WTC11 (cell line): ENCODE results near the gene CAMK2D. TPM values are rescaled to one million over a fixed set of nuclear protein-coding genes. Genes with fewer than 3 reads are reported as not detected.

Experiments
- ATAC-seq: fragments of 200-7000 bp; cut with Tn5 transposase; 2 replicates; pipeline ENCODE4 v1.10.0; 2021; ENCODE audit warnings: mild to moderate bottlenecking, moderate library complexity
- CTCF ChIA-PET: fragments of 300-600 bp; sonication (Branson Sonifier 250); formaldehyde crosslinking; loops from one replicate; lab custom pipeline; 2021; ENCODE audit warnings: antibody characterized with exemption; lab: Charles Lee
- POLR2A ChIA-PET: fragments of 350-600 bp; sonication (Branson Sonifier 250); formaldehyde crosslinking; loops from one replicate; lab custom pipeline; 2021; ENCODE audit warnings: antibody characterized with exemption; lab: Charles Lee
- DNase-seq: peaks from one replicate; pipeline ENCODE4 v3.0.0; 2021; ENCODE audit warnings: low spot score
- H3K27ac Mint-ChIP-seq: 2 replicates; pipeline ENCODE4 v1.8.0; 2021; ENCODE audit warnings: mixed read lengths
- H3K27me3 Mint-ChIP-seq: 2 replicates; pipeline ENCODE4 v1.8.0; 2021; ENCODE audit warnings: low read depth, mild to moderate bottlenecking, moderate library complexity, mixed read lengths
- H3K36me3 Mint-ChIP-seq: 2 replicates; pipeline ENCODE4 v1.8.0; 2021; ENCODE audit warnings: mixed read lengths
- H3K4me1 Mint-ChIP-seq: 2 replicates; pipeline ENCODE4 v1.8.0; 2022; ENCODE audit warnings: mixed read lengths
- H3K4me3 Mint-ChIP-seq: 2 replicates; pipeline ENCODE4 v1.8.0; 2021; ENCODE audit warnings: mild to moderate bottlenecking, moderate library complexity, mixed read lengths
- H3K9me3 Mint-ChIP-seq: 2 replicates; pipeline ENCODE4 v1.8.0; 2021; ENCODE audit warnings: mixed read lengths
- CTCF ChIP-seq: fragments of 200-600 bp; IDR thresholded peaks from 2 replicates; pipeline ENCODE4 v1.8.0; 2022; ENCODE audit warnings: antibody characterized with exemption
- ELF4 ChIP-seq: sonication (generic); formaldehyde crosslinking; IDR thresholded peaks from 2 replicates; pipeline ENCODE4 v1.8.1; 2022; ENCODE audit warnings: low read depth, mild to moderate bottlenecking, moderate library complexity, missing genetic modification reagents
- ERG ChIP-seq: fragments of 250-450 bp; sonication (Bioruptor Pico); IDR thresholded peaks from 2 replicates; pipeline ENCODE4 v1.8.0; 2021; ENCODE audit warnings: mild to moderate bottlenecking
- GTF2I ChIP-seq: fragments of 250-450 bp; sonication (Bioruptor Pico); conservative IDR thresholded peaks from 2 replicates; pipeline ENCODE4 v1.4.0; 2021; ENCODE audit warnings: mild to moderate bottlenecking
- HMGA2 ChIP-seq: fragments of 250-450 bp; sonication (Bioruptor Pico); IDR thresholded peaks from 2 replicates; pipeline ENCODE4 v1.4.0; 2021; ENCODE audit warnings: mild to moderate bottlenecking, moderate library complexity
- IRF2 ChIP-seq: sonication (generic); formaldehyde crosslinking; IDR thresholded peaks from 2 replicates; pipeline ENCODE4 v1.8.0; 2022; ENCODE audit warnings: low read depth, missing genetic modification reagents, borderline replicate concordance
- KAT7 ChIP-seq: sonication (generic); formaldehyde crosslinking; IDR thresholded peaks from 2 replicates; pipeline ENCODE4 v1.8.1; 2023; ENCODE audit warnings: missing genetic modification reagents, mild to moderate bottlenecking, borderline replicate concordance
- NFATC4 ChIP-seq: fragments of 250-450 bp; sonication (Bioruptor Pico); IDR thresholded peaks from 2 replicates; pipeline ENCODE4 v1.9.0; 2021; ENCODE audit warnings: mild to moderate bottlenecking
- NR1H2 ChIP-seq: sonication (generic); formaldehyde crosslinking; IDR thresholded peaks from 2 replicates; pipeline ENCODE4 v1.9.0; 2021; ENCODE audit warnings: mild to moderate bottlenecking, moderate library complexity, missing genetic modification reagents
- RELA ChIP-seq: sonication (generic); formaldehyde crosslinking; IDR thresholded peaks from 2 replicates; pipeline ENCODE4 v1.8.1; 2022; ENCODE audit warnings: missing genetic modification reagents, mild to moderate bottlenecking, borderline replicate concordance
- SMAD3 ChIP-seq: sonication (generic); formaldehyde crosslinking; IDR thresholded peaks from 2 replicates; pipeline ENCODE4 v1.8.0; 2022; ENCODE audit warnings: missing genetic modification reagents, mild to moderate bottlenecking, borderline replicate concordance
- ZNF263 ChIP-seq: sonication (generic); formaldehyde crosslinking; IDR thresholded peaks from 2 replicates; pipeline ENCODE4 v1.8.1; 2022; ENCODE audit warnings: low read depth, mild to moderate bottlenecking, moderate library complexity, missing genetic modification reagents
- ZNF317 ChIP-seq: sonication (generic); formaldehyde crosslinking; IDR thresholded peaks from 2 replicates; pipeline ENCODE4 v1.8.1; 2023; ENCODE audit warnings: low read depth, mild to moderate bottlenecking, moderate library complexity, missing genetic modification reagents, borderline replicate concordance
- ZNF416 ChIP-seq: fragments of 250-450 bp; sonication (Bioruptor Pico); IDR thresholded peaks from 2 replicates; pipeline ENCODE4 v1.9.0; 2021; ENCODE audit warnings: mild to moderate bottlenecking, inconsistent platforms
- ZNF425 ChIP-seq: fragments of 250-450 bp; sonication (Bioruptor Pico); conservative IDR thresholded peaks from 2 replicates; pipeline ENCODE4 v1.9.0; 2021; ENCODE audit warnings: mild to moderate bottlenecking
- total RNA-seq: library from RNA; stranded (reverse); gene quantifications from 3 replicates; pipeline ENCODE4 v1.2.3, GENCODE V29; 2021
- TF ChIP-seq, protein P1 (sequence below): sonication (generic); formaldehyde crosslinking; IDR thresholded peaks from 2 replicates; pipeline ENCODE4 v1.8.1; 2022; ENCODE audit warnings: low read depth, mild to moderate bottlenecking, moderate library complexity, missing genetic modification reagents, borderline replicate concordance
- TF ChIP-seq, protein P2 (sequence below): sonication (generic); formaldehyde crosslinking; IDR thresholded peaks from 2 replicates; pipeline ENCODE4 v1.8.0; 2023; ENCODE audit warnings: mild to moderate bottlenecking, missing genetic modification reagents

CAMK2D gene
- total RNA-seq, 1 experiment from 2014 or later: 16.5 TPM

DNA sequence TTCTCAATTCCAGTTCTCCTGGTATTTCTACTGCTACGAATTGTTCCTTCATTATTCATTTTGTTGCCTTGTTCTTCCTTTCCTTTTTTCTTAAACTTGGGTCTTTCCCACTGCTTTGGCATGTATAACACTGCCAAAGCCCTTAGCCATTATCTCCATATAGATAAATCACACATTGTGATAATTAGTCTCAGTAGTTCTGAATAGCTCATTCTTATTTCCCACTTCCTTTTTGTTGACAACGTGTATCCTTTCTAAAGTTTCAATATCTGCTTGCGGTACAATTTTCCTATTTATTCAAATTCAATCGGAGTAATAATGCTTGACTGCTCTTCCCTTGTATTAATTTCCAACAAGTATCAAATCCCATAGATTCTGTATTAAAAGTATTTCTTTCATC is 14.5 kb upstream of the CAMK2D start:
- Mint-ChIP-seq H3K4me1 (peaks cover 4% of the 10 kb centered on the region), H3K9me3 (peaks cover 11% of the 10 kb centered on the region), H3K36me3 (peaks cover 1% of the 10 kb centered on the region; the same call in 1 of the 2 replicates), H3K4me3 (no peak overlapping the region), H3K27me3 (no peaks in the 10 kb centered on the region)
- DNase-seq (no peak), ATAC-seq (no peak)
- CTCF ChIA-PET: interaction anchor here (0.5 kb wide), 1 partner anchor 29 kb away, joined by 3 read pairs; no protein-coding TSS in a partner anchor
- TF ChIP-seq, protein P1, sequence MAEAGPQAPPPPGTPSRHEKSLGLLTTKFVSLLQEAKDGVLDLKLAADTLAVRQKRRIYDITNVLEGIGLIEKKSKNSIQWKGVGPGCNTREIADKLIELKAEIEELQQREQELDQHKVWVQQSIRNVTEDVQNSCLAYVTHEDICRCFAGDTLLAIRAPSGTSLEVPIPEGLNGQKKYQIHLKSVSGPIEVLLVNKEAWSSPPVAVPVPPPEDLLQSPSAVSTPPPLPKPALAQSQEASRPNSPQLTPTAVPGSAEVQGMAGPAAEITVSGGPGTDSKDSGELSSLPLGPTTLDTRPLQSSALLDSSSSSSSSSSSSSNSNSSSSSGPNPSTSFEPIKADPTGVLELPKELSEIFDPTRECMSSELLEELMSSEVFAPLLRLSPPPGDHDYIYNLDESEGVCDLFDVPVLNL (CRISPR knock-in tag): no peak
- TF ChIP-seq ZNF263 (CRISPR knock-in tag): no peak
- TF ChIP-seq ELF4: no peak
- no peak for TF ChIP-seq IRF2 (CRISPR knock-in tag)
- no peak for TF ChIP-seq ZNF425 (CRISPR knock-in tag)
- no peak for TF ChIP-seq ERG
- TF ChIP-seq GTF2I (CRISPR knock-in tag): no peak
- TF ChIP-seq ZNF416: no peak
- no peak for TF ChIP-seq RELA (CRISPR knock-in tag)
- no peak for TF ChIP-seq ZNF317 (CRISPR knock-in tag)
- TF ChIP-seq SMAD3: no peak
- TF ChIP-seq NFATC4 (CRISPR knock-in tag): no peak
- TF ChIP-seq, all 79 proteins: peak for 0
- POLR2A ChIA-PET: no interaction called here
- H3K27ac Mint-ChIP-seq: no peak overlapping the region

GRCh38 chr4:113773756-113774155 is 12.2 kb upstream of the CAMK2D start:
- ChIA-PET POLR2A (no interaction called here), CTCF (no interaction called here)
- Mint-ChIP-seq H3K36me3 (peaks cover 3% of the 10 kb centered on the region; the same call in 1 of the 2 replicates), H3K27me3 (no peaks in the 10 kb centered on the region), H3K4me1 (peaks cover 4% of the 10 kb centered on the region), H3K4me3 (no peak overlapping the region), H3K9me3 (peaks cover 14% of the 10 kb centered on the region), H3K27ac (no peak overlapping the region)
- no peak for TF ChIP-seq HMGA2 (CRISPR knock-in tag)
- DNase-seq (no peak), ATAC-seq (no peak)

DNA sequence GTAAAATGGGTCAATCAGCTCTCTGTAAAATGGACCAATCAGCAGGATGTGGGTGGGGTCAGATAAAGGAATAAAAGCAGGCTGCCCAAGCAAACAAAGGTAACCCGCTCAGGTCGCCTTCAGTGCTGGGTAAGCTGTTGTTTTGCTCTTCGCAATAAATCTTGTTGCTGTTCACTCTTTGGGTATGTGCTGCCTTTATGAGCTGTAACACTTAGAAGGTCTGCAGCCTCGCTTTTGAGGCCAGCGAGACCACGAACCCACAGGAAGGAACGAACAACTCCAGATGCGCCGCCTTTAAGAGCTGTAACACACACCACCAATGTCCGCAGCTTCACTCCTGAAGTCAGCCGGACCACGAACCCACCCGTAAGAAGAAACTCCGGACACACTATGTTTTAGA is 11.5 kb upstream of the CAMK2D start:
- ChIA-PET POLR2A (no interaction called here), CTCF (no interaction called here)
- Mint-ChIP-seq H3K4me3 (no peak overlapping the region), H3K9me3 (peaks cover 14% of the 10 kb centered on the region), H3K27me3 (no peaks in the 10 kb centered on the region), H3K4me1 (peaks cover 4% of the 10 kb centered on the region), H3K27ac (no peak overlapping the region), H3K36me3 (peaks cover 3% of the 10 kb centered on the region; the same call in 1 of the 2 replicates)
- DNase-seq (no peak), ATAC-seq (no peak)
- TF ChIP-seq CTCF: no peak
- no peak for TF ChIP-seq NR1H2 (CRISPR knock-in tag)
- no peak for TF ChIP-seq KAT7 (CRISPR knock-in tag)
- TF ChIP-seq, protein P2, sequence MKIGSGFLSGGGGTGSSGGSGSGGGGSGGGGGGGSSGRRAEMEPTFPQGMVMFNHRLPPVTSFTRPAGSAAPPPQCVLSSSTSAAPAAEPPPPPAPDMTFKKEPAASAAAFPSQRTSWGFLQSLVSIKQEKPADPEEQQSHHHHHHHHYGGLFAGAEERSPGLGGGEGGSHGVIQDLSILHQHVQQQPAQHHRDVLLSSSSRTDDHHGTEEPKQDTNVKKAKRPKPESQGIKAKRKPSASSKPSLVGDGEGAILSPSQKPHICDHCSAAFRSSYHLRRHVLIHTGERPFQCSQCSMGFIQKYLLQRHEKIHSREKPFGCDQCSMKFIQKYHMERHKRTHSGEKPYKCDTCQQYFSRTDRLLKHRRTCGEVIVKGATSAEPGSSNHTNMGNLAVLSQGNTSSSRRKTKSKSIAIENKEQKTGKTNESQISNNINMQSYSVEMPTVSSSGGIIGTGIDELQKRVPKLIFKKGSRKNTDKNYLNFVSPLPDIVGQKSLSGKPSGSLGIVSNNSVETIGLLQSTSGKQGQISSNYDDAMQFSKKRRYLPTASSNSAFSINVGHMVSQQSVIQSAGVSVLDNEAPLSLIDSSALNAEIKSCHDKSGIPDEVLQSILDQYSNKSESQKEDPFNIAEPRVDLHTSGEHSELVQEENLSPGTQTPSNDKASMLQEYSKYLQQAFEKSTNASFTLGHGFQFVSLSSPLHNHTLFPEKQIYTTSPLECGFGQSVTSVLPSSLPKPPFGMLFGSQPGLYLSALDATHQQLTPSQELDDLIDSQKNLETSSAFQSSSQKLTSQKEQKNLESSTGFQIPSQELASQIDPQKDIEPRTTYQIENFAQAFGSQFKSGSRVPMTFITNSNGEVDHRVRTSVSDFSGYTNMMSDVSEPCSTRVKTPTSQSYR (CRISPR knock-in tag): no peak
